ENCODE data around the gene GABRD.

DNA sequence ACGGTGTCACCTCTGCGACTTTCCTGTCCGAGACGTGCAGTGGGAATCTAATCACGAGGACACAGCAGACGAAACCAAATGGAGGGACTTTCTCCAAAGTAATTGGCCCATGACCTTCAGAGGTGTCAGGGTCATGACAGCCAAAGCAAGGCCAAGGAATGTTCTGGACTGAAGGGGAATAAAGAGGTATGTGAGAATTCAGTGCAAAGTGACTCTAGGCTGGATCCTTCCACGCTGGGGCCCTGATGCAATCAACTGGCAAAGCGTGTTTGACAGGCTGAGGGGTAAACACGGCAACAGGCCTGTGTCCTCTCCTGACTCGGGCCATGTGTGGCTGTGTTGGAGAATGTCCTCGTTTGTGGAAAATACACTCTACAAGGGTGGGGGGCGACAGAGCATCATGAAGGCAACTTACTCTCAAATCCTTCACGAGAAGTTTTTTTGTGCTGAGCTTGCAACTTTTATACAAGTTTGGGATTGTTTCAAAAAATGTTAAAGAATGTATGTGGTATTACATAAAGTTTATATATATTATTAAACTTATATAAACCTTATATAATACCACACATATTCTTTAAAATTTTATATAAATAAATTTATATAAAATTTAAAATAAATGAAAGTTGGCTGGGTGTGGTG lies 17.3 kb upstream of the GABRD start:
- TF ChIP-seq, protein P1, sequence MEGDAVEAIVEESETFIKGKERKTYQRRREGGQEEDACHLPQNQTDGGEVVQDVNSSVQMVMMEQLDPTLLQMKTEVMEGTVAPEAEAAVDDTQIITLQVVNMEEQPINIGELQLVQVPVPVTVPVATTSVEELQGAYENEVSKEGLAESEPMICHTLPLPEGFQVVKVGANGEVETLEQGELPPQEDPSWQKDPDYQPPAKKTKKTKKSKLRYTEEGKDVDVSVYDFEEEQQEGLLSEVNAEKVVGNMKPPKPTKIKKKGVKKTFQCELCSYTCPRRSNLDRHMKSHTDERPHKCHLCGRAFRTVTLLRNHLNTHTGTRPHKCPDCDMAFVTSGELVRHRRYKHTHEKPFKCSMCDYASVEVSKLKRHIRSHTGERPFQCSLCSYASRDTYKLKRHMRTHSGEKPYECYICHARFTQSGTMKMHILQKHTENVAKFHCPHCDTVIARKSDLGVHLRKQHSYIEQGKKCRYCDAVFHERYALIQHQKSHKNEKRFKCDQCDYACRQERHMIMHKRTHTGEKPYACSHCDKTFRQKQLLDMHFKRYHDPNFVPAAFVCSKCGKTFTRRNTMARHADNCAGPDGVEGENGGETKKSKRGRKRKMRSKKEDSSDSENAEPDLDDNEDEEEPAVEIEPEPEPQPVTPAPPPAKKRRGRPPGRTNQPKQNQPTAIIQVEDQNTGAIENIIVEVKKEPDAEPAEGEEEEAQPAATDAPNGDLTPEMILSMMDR (IDR thresholded peaks at IDR 0.05; ENCODE audit: low read depth, low read length) = no peak
- TF ChIP-seq POLR2A (IDR thresholded peaks at IDR 0.05; ENCODE audit: extremely low read depth, insufficient read length) (no peak), MYC (IDR thresholded peaks at IDR 0.05; ENCODE audit: low read depth, low read length) (no peak)
